Neutrophil (primary cell): ENCODE results near the gene TNNT1.

Experiments used
- H3K27ac ChIP-seq: fragments of 200-600 bp; sonication (generic); 2 replicates; pipeline ENCODE4 v1.5.1; 2016; ENCODE audit warnings: mild to moderate bottlenecking, moderate library complexity
- H3K27me3 ChIP-seq: fragments of 200-600 bp; sonication (generic); 2 replicates; pipeline ENCODE4 v1.6.0; 2016; ENCODE audit warnings: mild to moderate bottlenecking
- H3K36me3 ChIP-seq: fragments of 200-600 bp; sonication (generic); 2 replicates; pipeline ENCODE4 v1.5.1; 2017
- H3K4me1 ChIP-seq, 2 experiments: fragments of 200-600 bp in 1 of 2; sonication (generic) in 1 of 2; 1 replicate in 1 of 2; 2 replicates in 1 of 2; pipeline versions ENCODE4 v1.5.1 to v1.6.1; 2013 to 2016; ENCODE audit warnings: low read depth in 1 of 2, low read length in 1 of 2, mild to moderate bottlenecking in 1 of 2, moderate library complexity in 1 of 2; ENCODE audit not compliant: control insufficient read depth in 1 of 2, insufficient read depth in 1 of 2
- H3K4me3 ChIP-seq, 2 experiments: fragments of 200-600 bp in 1 of 2; sonication (generic) in 1 of 2; 1 replicate in 1 of 2; 2 replicates in 1 of 2; pipeline ENCODE4 v1.5.1; 2013 to 2016; ENCODE audit warnings: low read depth in 1 of 2, low read length in 1 of 2, mild to moderate bottlenecking in 1 of 2, moderate library complexity in 1 of 2
- H3K9me3 ChIP-seq: fragments of 200-600 bp; sonication (generic); 2 replicates; pipeline ENCODE4 v1.5.1; 2016
- TF ChIP-seq, protein P1 (sequence below): fragments of 200-600 bp; sonication (generic); IDR thresholded peaks from 2 replicates; pipeline ENCODE4 v1.5.1; 2016; ENCODE audit warnings: antibody characterized with exemption

Gene TNNT1

DNA sequence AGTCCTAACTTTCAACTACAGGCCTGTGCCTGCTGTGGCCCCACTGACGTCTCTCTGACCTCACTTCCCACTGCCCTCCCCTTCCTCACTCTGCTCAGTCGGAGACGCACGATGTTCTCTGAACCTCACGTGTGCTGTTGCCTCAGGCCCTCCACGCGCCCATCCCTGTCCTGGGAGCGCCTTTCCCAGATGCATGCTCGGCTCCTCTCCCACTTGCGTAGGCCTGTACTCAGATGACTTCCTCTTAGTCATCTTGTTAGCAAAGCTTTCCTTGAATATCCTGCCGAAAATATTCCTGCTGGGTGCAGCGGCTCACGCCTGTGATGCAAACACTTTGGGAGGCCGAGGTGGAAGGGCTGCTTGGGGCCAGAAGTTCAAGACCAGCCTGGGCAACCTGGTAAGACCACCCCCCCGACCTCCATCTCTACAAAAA, 40.4 kb upstream of the TNNT1 start:
- H3K27ac ChIP-seq, result no peak overlapping the region
- no peak overlapping the region for H3K4me3 ChIP-seq
- H3K9me3 ChIP-seq, result no peaks in the 10 kb centered on the region
- no peaks in the 10 kb centered on the region for H3K4me1 ChIP-seq
- no peaks in the 10 kb centered on the region for H3K36me3 ChIP-seq
- peaks cover 33% of the 10 kb centered on the region for H3K27me3 ChIP-seq
- TF ChIP-seq, protein P1, sequence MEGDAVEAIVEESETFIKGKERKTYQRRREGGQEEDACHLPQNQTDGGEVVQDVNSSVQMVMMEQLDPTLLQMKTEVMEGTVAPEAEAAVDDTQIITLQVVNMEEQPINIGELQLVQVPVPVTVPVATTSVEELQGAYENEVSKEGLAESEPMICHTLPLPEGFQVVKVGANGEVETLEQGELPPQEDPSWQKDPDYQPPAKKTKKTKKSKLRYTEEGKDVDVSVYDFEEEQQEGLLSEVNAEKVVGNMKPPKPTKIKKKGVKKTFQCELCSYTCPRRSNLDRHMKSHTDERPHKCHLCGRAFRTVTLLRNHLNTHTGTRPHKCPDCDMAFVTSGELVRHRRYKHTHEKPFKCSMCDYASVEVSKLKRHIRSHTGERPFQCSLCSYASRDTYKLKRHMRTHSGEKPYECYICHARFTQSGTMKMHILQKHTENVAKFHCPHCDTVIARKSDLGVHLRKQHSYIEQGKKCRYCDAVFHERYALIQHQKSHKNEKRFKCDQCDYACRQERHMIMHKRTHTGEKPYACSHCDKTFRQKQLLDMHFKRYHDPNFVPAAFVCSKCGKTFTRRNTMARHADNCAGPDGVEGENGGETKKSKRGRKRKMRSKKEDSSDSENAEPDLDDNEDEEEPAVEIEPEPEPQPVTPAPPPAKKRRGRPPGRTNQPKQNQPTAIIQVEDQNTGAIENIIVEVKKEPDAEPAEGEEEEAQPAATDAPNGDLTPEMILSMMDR, result no peak

GRCh38 chr19:55188625-55189024, 39.6 kb upstream of the TNNT1 start:
- H3K27ac ChIP-seq, result no peak overlapping the region
- H3K36me3 ChIP-seq, result no peaks in the 10 kb centered on the region
- H3K27me3 ChIP-seq, result peaks cover 28% of the 10 kb centered on the region
- H3K4me1 ChIP-seq, result no peaks in the 10 kb centered on the region
- no peak overlapping the region for H3K4me3 ChIP-seq
- no peaks in the 10 kb centered on the region for H3K9me3 ChIP-seq
- TF ChIP-seq, protein P1, result no peak

DNA sequence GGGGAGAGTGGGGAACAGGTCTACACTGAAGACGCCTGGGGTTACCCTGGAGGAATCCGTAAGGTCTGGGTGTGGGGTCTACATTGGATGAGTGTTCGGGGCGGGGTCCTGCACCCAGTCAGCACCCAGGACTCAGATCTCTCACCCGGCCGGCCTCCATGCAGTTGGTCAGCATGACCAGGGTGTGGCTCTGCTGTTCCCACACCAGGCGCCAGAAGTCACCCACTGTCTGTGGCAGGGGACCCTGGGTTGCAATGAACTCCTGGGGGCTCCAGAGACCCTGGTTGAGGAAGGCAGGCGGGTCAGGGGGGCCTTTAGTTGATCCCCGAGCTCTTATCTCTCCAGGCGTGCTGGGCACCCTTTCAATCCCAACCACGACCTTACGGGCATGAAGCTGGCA, 37.1 kb upstream of the TNNT1 start:
- H3K4me3 ChIP-seq, result no peak overlapping the region
- peaks cover 30% of the 10 kb centered on the region for H3K27me3 ChIP-seq
- H3K27ac ChIP-seq, result no peak overlapping the region
- TF ChIP-seq, protein P1, result no peak
- no peaks in the 10 kb centered on the region for H3K9me3 ChIP-seq
- no peaks in the 10 kb centered on the region for H3K4me1 ChIP-seq
- H3K36me3 ChIP-seq, result no peaks in the 10 kb centered on the region

GRCh38 chr19:55181740-55182139, 32.7 kb upstream of the TNNT1 start:
- H3K27me3 ChIP-seq, result peaks cover 69% of the 10 kb centered on the region
- no peaks in the 10 kb centered on the region for H3K4me1 ChIP-seq
- no peak overlapping the region for H3K4me3 ChIP-seq
- TF ChIP-seq, protein P1, result no peak
- no peak overlapping the region for H3K27ac ChIP-seq
- H3K9me3 ChIP-seq, result no peaks in the 10 kb centered on the region
- no peaks in the 10 kb centered on the region for H3K36me3 ChIP-seq

- peaks cover 88% of the 10 kb centered on the region for H3K27me3 ChIP-seq
- no peak within 1 kb of the TSS for H3K4me3 ChIP-seq
Measured at GRCh38 chr19:55179606-55180484, 30.8 kb upstream of the TNNT1 start, which contains the start of gene SYT5. Gene SYT5 (minus strand): TSS chr19:55180289. CDS start chr19:55179041, 1,248 bp downstream.

More at GRCh38 chr19:55179606-55180484, 30.8 kb upstream of the TNNT1 start, which contains the start of gene SYT5:
- TF ChIP-seq, protein P1, result no peak
- H3K4me1 ChIP-seq, result no peaks in the 10 kb centered on the region
- no peaks in the 10 kb centered on the region for H3K9me3 ChIP-seq
- H3K27ac ChIP-seq, result no peak within 1 kb of the TSS
- H3K36me3 ChIP-seq, result no peaks in the 10 kb centered on the region
